A549 (cell line): ENCODE results near the gene ACAA1. TPM values are rescaled to one million over a fixed set of nuclear protein-coding genes. Genes with fewer than 3 reads are reported as not detected.
A peak's percentile ranks its signal among the peaks of the same experiment; 100 is the strongest.

Source experiments
- ATAC-seq, 2 experiments: fragments of 200-7000 bp in 1 of 2; fragments of >200 bp in 1 of 2; cut with Nextera tagmentation in 1 of 2; cut with Tn5 transposase in 1 of 2; 3 replicates each; pipeline versions ENCODE4 v1.8.0 to v1.9.1; 2018 to 2020; ENCODE audit warnings: mild to moderate bottlenecking in 1 of 2, moderate library complexity in 1 of 2
- CTCF ChIA-PET: fragments of 300-600 bp; sonication (Branson Sonifier 250); formaldehyde crosslinking; extraction: SDS; loops from one replicate; lab custom pipeline; 2021; ENCODE audit warnings: antibody characterized with exemption, inconsistent platforms; lab: Yijun Ruan, JAX
- POLR2A ChIA-PET: fragments of 350-600 bp; formaldehyde crosslinking; extraction: SDS; loops from one replicate; lab custom pipeline; 2021; ENCODE audit warnings: antibody characterized with exemption, inconsistent platforms; lab: Yijun Ruan, JAX
- DNase-seq, 2 experiments: peaks; one replicate each; pipeline versions ENCODE4 v3.0.0 to v3.0.0-alpha.2; 2011 to 2016; ENCODE audit warnings: low read depth in 1 of 2, low spot score in 1 of 2
- FAIRE-seq: peaks from 2 replicates; lab custom pipeline; 2011; peaks lifted over from hg19 to GRCh38; lab: Jason Lieb, UNC
- H3K27ac ChIP-seq, 2 experiments: fragments of >200 bp; sonication (Bioruptor Twin); formaldehyde crosslinking; 3 replicates each; pipeline ENCODE4 v1.5.1; 2016 to 2017
- H3K4me1 ChIP-seq: fragments of >200 bp; sonication (Bioruptor Twin); formaldehyde crosslinking; 3 replicates; pipeline ENCODE4 v1.6.1; 2016
- H3K4me2 ChIP-seq: fragments of >200 bp; sonication (Bioruptor Twin); formaldehyde crosslinking; 3 replicates; pipeline ENCODE4 v1.6.1; 2016
- H3K4me3 ChIP-seq: fragments of >200 bp; sonication (Bioruptor Twin); formaldehyde crosslinking; 3 replicates; pipeline ENCODE4 v1.5.1; 2016
- H3K9me3 ChIP-seq: fragments of >200 bp; sonication (Bioruptor Twin); formaldehyde crosslinking; 3 replicates; pipeline ENCODE4 v1.6.1; 2016
- ATOH8 ChIP-seq: fragments of 250-450 bp; sonication (Bioruptor Pico); IDR thresholded peaks from 2 replicates; pipeline ENCODE4 v1.5.0; 2020; ENCODE audit warnings: low read depth, mild to moderate bottlenecking, moderate library complexity
- BCL3 ChIP-seq: fragments of >200 bp; sonication (Bioruptor Twin); formaldehyde crosslinking; IDR thresholded peaks from 3 replicates; pipeline ENCODE4 v1.6.1; 2016
- CBX2 ChIP-seq: fragments of 200-600 bp; sonication (generic); IDR thresholded peaks from 2 replicates; pipeline ENCODE4 v1.6.1; 2016; ENCODE audit warnings: low read depth, mild to moderate bottlenecking, borderline replicate concordance
- CBX8 ChIP-seq: fragments of 200-600 bp; sonication (generic); IDR thresholded peaks from 2 replicates; pipeline ENCODE4 v1.6.1; 2016
- CEBPB ChIP-seq, 2 experiments: fragments of >200 bp in 1 of 2; sonication (Bioruptor Twin) in 1 of 2; formaldehyde crosslinking in 1 of 2; IDR thresholded peaks; 2 replicates each; pipeline ENCODE4 v1.6.1; 2012 to 2016
- CTCF ChIP-seq: fragments of >200 bp; sonication (Bioruptor Twin); formaldehyde crosslinking; IDR thresholded peaks from 3 replicates; pipeline ENCODE4 v1.5.1; 2016
- E2F6 ChIP-seq: IDR thresholded peaks from 2 replicates; pipeline ENCODE4 v1.6.1; 2012; ENCODE audit warnings: low read depth, borderline replicate concordance
- GATA3 ChIP-seq: IDR thresholded peaks from 2 replicates; pipeline ENCODE4 v1.6.1; 2012; ENCODE audit warnings: borderline replicate concordance
- HES2 ChIP-seq: fragments of >200 bp; sonication (Bioruptor Twin); formaldehyde crosslinking; IDR thresholded peaks from 2 replicates; pipeline ENCODE4 v1.6.1; 2016
- HOXB5 ChIP-seq: fragments of 250-450 bp; sonication (Bioruptor Pico); IDR thresholded peaks from 2 replicates; pipeline ENCODE4 v1.5.0; 2020; ENCODE audit warnings: mild to moderate bottlenecking, moderate library complexity
- JUN ChIP-seq, 2 experiments: fragments of >200 bp; sonication (Bioruptor Twin); formaldehyde crosslinking; IDR thresholded peaks; 2 replicates in 1 of 2; 3 replicates in 1 of 2; pipeline ENCODE4 v1.6.1; 2016 to 2017
- KDM1A ChIP-seq: fragments of 200-600 bp; sonication (generic); IDR thresholded peaks from 2 replicates; pipeline ENCODE4 v1.6.1; 2016; ENCODE audit warnings: low read depth, mild to moderate bottlenecking
- MAFK ChIP-seq: fragments of 450-650 bp; IDR thresholded peaks from 2 replicates; pipeline ENCODE4 v1.6.1; 2014; ENCODE audit not compliant: partially characterized antibody
- MAX ChIP-seq: IDR thresholded peaks from 2 replicates; pipeline ENCODE4 v1.6.1; 2012
- NFE2L2 ChIP-seq: fragments of 150-350 bp; conservative IDR thresholded peaks from 2 replicates; pipeline ENCODE4 v1.6.1; 2014; ENCODE audit warnings: low read length
- PHF8 ChIP-seq: fragments of 200-600 bp; sonication (generic); IDR thresholded peaks from 2 replicates; pipeline ENCODE4 v1.6.1; 2016; ENCODE audit warnings: low read depth, mild to moderate bottlenecking, antibody characterized with exemption, moderate library complexity, borderline replicate concordance
- POLR2A ChIP-seq: IDR thresholded peaks from 2 replicates; pipeline ENCODE4 v1.6.1; 2012; ENCODE audit warnings: mild to moderate bottlenecking, low read length
- RAD21 ChIP-seq, 2 experiments: fragments of >200 bp in 1 of 2; sonication (Bioruptor Twin) in 1 of 2; formaldehyde crosslinking in 1 of 2; IDR thresholded peaks in 1 of 2; conservative IDR thresholded peaks in 1 of 2; 2 replicates in 1 of 2; 3 replicates in 1 of 2; pipeline ENCODE4 v1.6.1; 2012 to 2018; ENCODE audit warnings: inconsistent platforms in 1 of 2
- RFX5 ChIP-seq: fragments of 450-650 bp; IDR thresholded peaks from 2 replicates; pipeline ENCODE4 v1.7.1; 2014; ENCODE audit warnings: antibody characterized with exemption, mild to moderate bottlenecking, moderate library complexity
- SMC3 ChIP-seq: fragments of >200 bp; sonication (Bioruptor Twin); formaldehyde crosslinking; IDR thresholded peaks from 3 replicates; pipeline ENCODE4 v1.6.1; 2018; ENCODE audit warnings: inconsistent platforms
- TP53 ChIP-seq: fragments of 250-450 bp; sonication (Bioruptor Pico); IDR thresholded peaks from 2 replicates; pipeline ENCODE4 v1.5.0; 2021; ENCODE audit warnings: mild to moderate bottlenecking, moderate library complexity
- USF2 ChIP-seq: fragments of 450-650 bp; IDR thresholded peaks from 2 replicates; pipeline ENCODE4 v1.6.1; 2014; ENCODE audit warnings: antibody characterized with exemption
- ZC3H11A ChIP-seq: fragments of 450-650 bp; IDR thresholded peaks from 2 replicates; pipeline ENCODE4 v1.6.1; 2014; ENCODE audit warnings: antibody characterized with exemption, mild to moderate bottlenecking
- ZNF302 ChIP-seq: fragments of 250-450 bp; sonication (Bioruptor Pico); IDR thresholded peaks from 2 replicates; pipeline ENCODE4 v1.9.0; 2021; ENCODE audit warnings: inconsistent platforms, mild to moderate bottlenecking, moderate library complexity
- WGBS: methylation state at CpG from one replicate; pipeline ENCODE4 v1.1.6; 2017; ENCODE audit errors: missing lambda C conversion rate; 5-methylcytosine and 5-hydroxymethylcytosine counted together
- polyA plus RNA-seq, 4 experiments: library from polyadenylated mRNA; depleted of rRNA in 3 of 4; stranded (reverse); fragments of >200 nt; fragmentation: RNase III in 1 of 4; extraction: RNeasy Plus Mini Kit Qiagen cat#74134 plus additional on column Dnase treatment in 1 of 4; gene quantifications; 2 replicates in 3 of 4; 3 replicates in 1 of 4; pipeline ENCODE4 v1.2.3, GENCODE V29; 2011 to 2017

ACAA1 gene
- polyA plus RNA-seq, 2 of the 4 experiments (the other 2 are of a cell fraction) = 36.8 to 53.2 TPM

- H3K4me1 ChIP-seq = peaks cover 29% of the 10 kb centered on the region
These were observed 1.6 kb upstream of the ACAA1 start, which contains the start of gene MYD88 for GRCh38 chr3:38138349-38139190. TSS of gene MYD88 (plus strand) at chr3:38138661. CDS start at chr3:38138701, 40 bp downstream.

GRCh38 chr3:38137615-38138348 is 855 bp upstream of the ACAA1 start:
- Histone ChIP-seq H3K4me3 (peak overlapping the region; percentile 71), H3K9me3 (no peaks in the 10 kb centered on the region), H3K4me1 (peaks cover 36% of the 10 kb centered on the region), H3K4me2 (peak overlapping the region; percentile 95), H3K27ac (peak overlapping the region; percentile 88 to 92)
- POLR2A ChIA-PET = interaction anchor here (1.0 to 4.0 kb wide), 11 partner anchors 10 to 318 kb away, joined by 4 to 75 read pairs (median 6); partner anchors contain the start of genes OXSR1, PLCD1 and XYLB
- TF ChIP-seq MAFK = no peak
- no peak for TF ChIP-seq CEBPB (IDR thresholded peaks at IDR 0.05)
- TF ChIP-seq RAD21 (conservative IDR thresholded peaks at IDR 0.05 in 1 of 2, IDR thresholded peaks at IDR 0.05 in 1 of 2) = no peak
- no peak for TF ChIP-seq USF2
- no peak for TF ChIP-seq KDM1A
- no peak for TF ChIP-seq ZNF302 (CRISPR knock-in tag)
- peak; percentile 1; a peak in 4 of 6 replicates for ATAC-seq
- DNase-seq = no peak
- CTCF ChIA-PET = interaction anchor here (0.8 to 3.0 kb wide), 6 partner anchors 9 to 342 kb away, joined by 3 to 19 read pairs (median 4); partner anchors contain the start of genes OXSR1 and XYLB
- no peak for FAIRE-seq
- WGBS = 34% methylated on average over 16 of the region's 22 CpGs

More at GRCh38 chr3:38138349-38139190, 1.6 kb upstream of the ACAA1 start, which contains the start of gene MYD88:
- CTCF ChIA-PET = interaction anchor here (0.6 to 3.0 kb wide), 4 partner anchors 15 to 675 kb away, joined by 3 to 19 read pairs (median 4); partner anchors contain the start of gene OXSR1
- POLR2A ChIA-PET = interaction anchor here (2.1 to 4.0 kb wide), 2 partner anchors 20 to 26 kb away, joined by 9 to 75 read pairs; partner anchors contain the start of gene OXSR1
- Histone ChIP-seq H3K4me3 (peak within 1 kb of the TSS; percentile 71), H3K9me3 (no peaks in the 10 kb centered on the region), H3K27ac (peak within 1 kb of the TSS; percentile 88 to 92), H3K4me2 (peak within 1 kb of the TSS; percentile 95)
- peak; percentile 44 to 65 for ATAC-seq
- WGBS = 12% methylated on average over 32 of the region's 65 CpGs
- no peak for FAIRE-seq
- TF ChIP-seq PHF8 (peak; percentile 69), E2F6 (peak; percentile 30; the same call in 1 of the 2 replicates), JUN (IDR thresholded peaks at IDR 0.05) (peak in 1 of 2 experiments; percentile 53; a peak in 1 of 5 replicates), ATOH8 (no peak), POLR2A (peak; percentile 70), SMC3 (0 out of 3 replicates have a peak, but pooled peaks have one; percentile 7), MAX (peak; percentile 41; the same call in 1 of the 2 replicates), HES2 (no peak)
- peak; percentile 55 to 63 for DNase-seq

GRCh38 chr3:38136393-38136776 is 542 bp downstream of the ACAA1 start:
- 3% methylated on average over 11 of the region's 20 CpGs for WGBS
- DNase-seq (no peak), FAIRE-seq (no peak)
- TF ChIP-seq CBX8 (no peak), HES2 (no peak), HOXB5 (CRISPR knock-in tag) (no peak), CBX2 (no peak), JUN (IDR thresholded peaks at IDR 0.05) (no peak), NFE2L2 (no peak), BCL3 (no peak), GATA3 (no peak), ZC3H11A (no peak), RFX5 (no peak), TP53 (CRISPR knock-in tag) (no peak), CTCF (no peak)

More at GRCh38 chr3:38136393-38136776, 542 bp downstream of the ACAA1 start:
- peak overlapping the region; percentile 85 for H3K4me2 ChIP-seq
- peak overlapping the region; percentile 81 for H3K4me3 ChIP-seq
- no peaks in the 10 kb centered on the region for H3K9me3 ChIP-seq
- ATAC-seq = no peak
- CTCF ChIA-PET = interaction anchor here (1.0 to 3.0 kb wide), 5 partner anchors 8 to 345 kb away, joined by 3 to 19 read pairs (median 4); partner anchors contain the start of gene OXSR1
- peaks cover 36% of the 10 kb centered on the region for H3K4me1 ChIP-seq
- POLR2A ChIA-PET = interaction anchor here (0.8 to 4.0 kb wide), 8 partner anchors 8 to 319 kb away, joined by 4 to 75 read pairs (median 8); partner anchors contain the start of genes ACVR2B, OXSR1 and XYLB
- peak overlapping the region; percentile 76 to 92 for H3K27ac ChIP-seq
